KOPT-K1 (cell line): ENCODE measurements around the gene DUSP16.

Experiments
- H3K27ac ChIP-seq: fragments of 200-600 bp; sonication (generic); 2 replicates; pipeline ENCODE4 v1.5.1; 2016; ENCODE audit warnings: antibody characterized with exemption, mild to moderate bottlenecking, low read depth, low read length; ENCODE audit not compliant: poor library complexity, severe bottlenecking
- H3K36me3 ChIP-seq: fragments of 200-600 bp; sonication (generic); 2 replicates; pipeline ENCODE4 v1.5.1; 2017; ENCODE audit warnings: antibody characterized with exemption, mild to moderate bottlenecking, low read length, moderate library complexity; ENCODE audit not compliant: insufficient read depth
- H3K9me3 ChIP-seq: fragments of 200-600 bp; sonication (generic); 2 replicates; pipeline ENCODE4 v1.5.1; 2017; ENCODE audit warnings: antibody characterized with exemption, low read length, mild to moderate bottlenecking; ENCODE audit not compliant: insufficient read depth, poor library complexity, severe bottlenecking

DUSP16 gene

GRCh38 chr12:12563290-12563928, 746 bp upstream of the DUSP16 start:
- Histone ChIP-seq H3K36me3 (no peaks in the 10 kb centered on the region), H3K9me3 (no peaks in the 10 kb centered on the region), H3K27ac (peak overlapping the region; percentile 50)

- Histone ChIP-seq H3K36me3 (no peaks in the 10 kb centered on the region), H3K9me3 (no peaks in the 10 kb centered on the region), H3K27ac (peak overlapping the region; percentile 50)
Observed at GRCh38 chr12:12562016-12562483, 613 bp downstream of the DUSP16 start.

GRCh38 chr12:12561371-12562015, 1.2 kb downstream of the DUSP16 start:
- Histone ChIP-seq H3K36me3 (no peaks in the 10 kb centered on the region), H3K27ac (peak overlapping the region; percentile 50), H3K9me3 (no peaks in the 10 kb centered on the region)

- H3K9me3 ChIP-seq = no peaks in the 10 kb centered on the region
- no peaks in the 10 kb centered on the region for H3K36me3 ChIP-seq
- H3K27ac ChIP-seq = peak overlapping the region; percentile 50
Observed at GRCh38 chr12:12560587-12561370, 1.9 kb downstream of the DUSP16 start.

GRCh38 chr12:12559719-12560296, 2.9 kb downstream of the DUSP16 start:
- H3K9me3 ChIP-seq = no peaks in the 10 kb centered on the region
- H3K27ac ChIP-seq = no peak overlapping the region
- no peaks in the 10 kb centered on the region for H3K36me3 ChIP-seq

- no peaks in the 10 kb centered on the region for H3K9me3 ChIP-seq
- H3K27ac ChIP-seq = no peak overlapping the region
Observed at GRCh38 chr12:12558291-12558690, 4.4 kb downstream of the DUSP16 start.

GRCh38 chr12:12557733-12558132, 4.9 kb downstream of the DUSP16 start:
- H3K27ac ChIP-seq = no peak overlapping the region
- no peaks in the 10 kb centered on the region for H3K9me3 ChIP-seq
- no peaks in the 10 kb centered on the region for H3K36me3 ChIP-seq

More at GRCh38 chr12:12558291-12558690, 4.4 kb downstream of the DUSP16 start:
- no peaks in the 10 kb centered on the region for H3K36me3 ChIP-seq

- H3K27ac ChIP-seq = no peak overlapping the region
- no peaks in the 10 kb centered on the region for H3K9me3 ChIP-seq
- H3K36me3 ChIP-seq = no peaks in the 10 kb centered on the region
Observed at GRCh38 chr12:12555656-12556055, 7.0 kb downstream of the DUSP16 start.

- Histone ChIP-seq H3K9me3 (no peaks in the 10 kb centered on the region), H3K36me3 (no peaks in the 10 kb centered on the region), H3K27ac (no peak overlapping the region)
Observed at GRCh38 chr12:12553208-12553785, 9.4 kb downstream of the DUSP16 start.

GRCh38 chr12:12551115-12551514, 11.5 kb downstream of the DUSP16 start:
- Histone ChIP-seq H3K27ac (no peak overlapping the region), H3K9me3 (no peaks in the 10 kb centered on the region), H3K36me3 (no peaks in the 10 kb centered on the region)

- Histone ChIP-seq H3K27ac (no peak overlapping the region), H3K36me3 (no peaks in the 10 kb centered on the region), H3K9me3 (no peaks in the 10 kb centered on the region)
Observed at GRCh38 chr12:12550277-12550676, 12.4 kb downstream of the DUSP16 start.

- no peaks in the 10 kb centered on the region for H3K36me3 ChIP-seq
- no peak overlapping the region for H3K27ac ChIP-seq
- no peaks in the 10 kb centered on the region for H3K9me3 ChIP-seq
Observed at GRCh38 chr12:12549426-12549825, 13.2 kb downstream of the DUSP16 start.

- no peak overlapping the region for H3K27ac ChIP-seq
- H3K36me3 ChIP-seq = no peaks in the 10 kb centered on the region
Observed at GRCh38 chr12:12548713-12549112, 13.9 kb downstream of the DUSP16 start.

GRCh38 chr12:12546314-12546772, 16.3 kb downstream of the DUSP16 start:
- Histone ChIP-seq H3K27ac (no peak overlapping the region), H3K36me3 (no peaks in the 10 kb centered on the region), H3K9me3 (no peaks in the 10 kb centered on the region)

More at GRCh38 chr12:12548713-12549112, 13.9 kb downstream of the DUSP16 start:
- no peaks in the 10 kb centered on the region for H3K9me3 ChIP-seq

GRCh38 chr12:12543959-12544358, 18.7 kb downstream of the DUSP16 start:
- H3K9me3 ChIP-seq = no peaks in the 10 kb centered on the region
- H3K27ac ChIP-seq = no peak overlapping the region
- no peaks in the 10 kb centered on the region for H3K36me3 ChIP-seq
